ENCODE data around the gene KDM4C.

Gene KDM4C

DNA sequence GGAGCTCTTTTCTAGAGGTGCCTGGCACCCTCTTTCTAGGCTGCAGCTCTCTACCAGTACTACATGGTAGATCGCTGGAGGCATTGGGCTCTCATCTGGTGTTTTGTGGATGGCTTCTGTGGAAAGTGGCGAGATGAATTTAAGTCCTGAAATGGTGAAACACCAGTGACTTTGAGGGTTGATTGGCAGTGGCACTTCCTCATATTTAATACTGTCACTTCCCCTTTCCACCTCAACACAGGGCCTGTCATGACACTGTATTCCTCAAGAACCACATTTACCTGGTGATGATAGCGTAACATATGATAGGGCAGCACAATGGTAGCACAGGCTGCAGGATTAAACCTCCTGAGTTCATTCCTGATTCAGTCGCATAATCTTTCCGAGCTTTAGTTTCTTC lies 132.1 kb downstream of the KDM4C start:
- in situ Hi-C loops (cut with HindIII; ENCODE audit: low pct_ligation_motif_present, low sequenced_read_pairs), result no loop called here
- Histone ChIP-seq H3K4me3 (ENCODE audit: low read depth, low read length) (no peak overlapping the region), H3K27me3 (replicated peaks) (no peaks in the 10 kb centered on the region), H3K27ac (no peak overlapping the region), H3K36me3 (replicated peaks) (no peaks in the 10 kb centered on the region)
- no peak for DNase-seq
- TF ChIP-seq, protein P1, sequence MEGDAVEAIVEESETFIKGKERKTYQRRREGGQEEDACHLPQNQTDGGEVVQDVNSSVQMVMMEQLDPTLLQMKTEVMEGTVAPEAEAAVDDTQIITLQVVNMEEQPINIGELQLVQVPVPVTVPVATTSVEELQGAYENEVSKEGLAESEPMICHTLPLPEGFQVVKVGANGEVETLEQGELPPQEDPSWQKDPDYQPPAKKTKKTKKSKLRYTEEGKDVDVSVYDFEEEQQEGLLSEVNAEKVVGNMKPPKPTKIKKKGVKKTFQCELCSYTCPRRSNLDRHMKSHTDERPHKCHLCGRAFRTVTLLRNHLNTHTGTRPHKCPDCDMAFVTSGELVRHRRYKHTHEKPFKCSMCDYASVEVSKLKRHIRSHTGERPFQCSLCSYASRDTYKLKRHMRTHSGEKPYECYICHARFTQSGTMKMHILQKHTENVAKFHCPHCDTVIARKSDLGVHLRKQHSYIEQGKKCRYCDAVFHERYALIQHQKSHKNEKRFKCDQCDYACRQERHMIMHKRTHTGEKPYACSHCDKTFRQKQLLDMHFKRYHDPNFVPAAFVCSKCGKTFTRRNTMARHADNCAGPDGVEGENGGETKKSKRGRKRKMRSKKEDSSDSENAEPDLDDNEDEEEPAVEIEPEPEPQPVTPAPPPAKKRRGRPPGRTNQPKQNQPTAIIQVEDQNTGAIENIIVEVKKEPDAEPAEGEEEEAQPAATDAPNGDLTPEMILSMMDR (IDR thresholded peaks at IDR 0.05; ENCODE audit: low read depth, low read length, missing control alignments), result no peak

DNA sequence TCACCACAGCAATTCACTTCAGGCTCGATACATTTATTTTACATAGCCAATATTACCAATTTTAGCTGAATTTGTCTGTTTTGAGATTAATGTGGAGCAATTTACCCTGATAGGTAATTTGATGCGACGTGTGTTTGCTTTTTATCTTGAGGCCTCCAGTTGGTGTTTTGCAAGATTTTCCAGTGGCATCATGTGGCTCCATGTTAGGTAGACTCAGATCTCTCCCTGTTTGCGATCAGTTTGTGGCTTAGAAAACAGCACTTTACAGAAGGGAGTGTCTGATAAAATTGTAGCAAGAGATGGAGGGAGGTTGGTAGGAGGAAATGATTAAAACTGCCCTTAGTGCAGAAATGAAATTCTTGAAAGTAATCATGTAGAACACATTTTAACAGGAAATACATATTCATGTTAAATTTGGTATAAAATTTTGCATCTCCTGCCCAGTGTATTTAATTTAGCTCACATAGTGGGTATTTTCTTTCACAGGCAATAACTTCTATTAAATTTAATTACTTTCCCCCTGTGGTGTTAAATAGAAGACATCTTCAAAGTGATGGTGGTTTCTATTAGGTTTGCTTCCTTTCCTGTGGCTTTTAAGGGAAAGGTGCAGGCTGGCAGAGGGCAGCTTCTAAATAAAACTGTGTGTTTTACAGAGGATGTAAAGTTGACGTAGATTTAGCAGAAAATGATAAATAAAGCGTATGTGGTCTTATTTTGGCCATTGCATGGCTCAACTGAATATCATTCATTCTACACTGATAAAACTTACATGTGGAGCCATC lies 135.8 kb downstream of the KDM4C start:
- in situ Hi-C loops (cut with HindIII; ENCODE audit: low pct_ligation_motif_present, low sequenced_read_pairs), result no loop called here
- TF ChIP-seq, protein P1 (IDR thresholded peaks at IDR 0.05; ENCODE audit: low read depth, low read length, missing control alignments), result no peak
- no peak for DNase-seq
- no peak overlapping the region for H3K4me3 ChIP-seq (ENCODE audit: low read depth, low read length)
- no peaks in the 10 kb centered on the region for H3K36me3 ChIP-seq (replicated peaks)
- H3K27me3 ChIP-seq (replicated peaks), result no peaks in the 10 kb centered on the region
- H3K27ac ChIP-seq, result no peak overlapping the region

DNA sequence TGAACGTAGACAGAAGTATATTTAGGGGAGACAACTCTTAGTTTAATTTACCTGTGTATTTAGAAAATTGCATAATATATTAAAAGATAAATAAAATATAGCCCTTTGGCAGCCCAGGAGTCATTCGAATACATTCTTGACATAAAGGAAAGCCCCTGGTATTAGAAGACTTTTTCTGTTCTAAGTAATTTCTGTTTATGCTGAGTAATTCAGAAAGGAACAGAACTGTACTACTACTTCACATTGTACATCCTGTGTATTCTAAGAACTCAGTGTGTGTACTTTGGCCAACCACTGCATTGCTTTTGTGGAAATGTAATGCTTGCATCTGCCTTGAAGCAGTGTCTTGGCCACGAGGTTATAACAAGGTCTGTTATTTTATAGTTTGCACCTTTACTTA lies 136.4 kb downstream of the KDM4C start:
- in situ Hi-C loops (cut with HindIII; ENCODE audit: low pct_ligation_motif_present, low sequenced_read_pairs), result no loop called here
- no peaks in the 10 kb centered on the region for H3K36me3 ChIP-seq (replicated peaks)
- H3K4me3 ChIP-seq (ENCODE audit: low read depth, low read length), result no peak overlapping the region
- no peak for DNase-seq
- H3K27me3 ChIP-seq (replicated peaks), result no peaks in the 10 kb centered on the region
- TF ChIP-seq, protein P1 (IDR thresholded peaks at IDR 0.05; ENCODE audit: low read depth, low read length, missing control alignments), result no peak
- H3K27ac ChIP-seq, result no peak overlapping the region

DNA sequence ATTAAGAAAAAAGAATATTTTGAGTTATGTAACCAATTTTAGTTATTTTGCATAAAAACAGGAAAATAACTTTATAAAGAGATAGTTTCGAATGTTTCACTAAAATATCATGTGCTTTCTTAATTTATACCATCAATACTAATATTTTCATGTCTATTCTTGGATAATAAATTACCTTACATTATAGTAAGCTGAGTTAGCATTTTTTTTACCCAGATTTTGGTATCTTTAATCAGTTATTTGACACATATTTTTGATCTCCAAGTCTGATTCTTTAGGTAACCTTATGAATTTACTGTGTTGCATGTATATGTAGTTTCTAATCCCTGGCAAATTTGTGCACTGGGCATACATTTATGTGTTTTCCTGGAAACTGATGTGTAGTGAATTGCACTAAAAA lies 138.0 kb downstream of the KDM4C start:
- Histone ChIP-seq H3K4me3 (ENCODE audit: low read depth, low read length) (no peak overlapping the region), H3K36me3 (replicated peaks) (no peaks in the 10 kb centered on the region), H3K27ac (no peak overlapping the region), H3K27me3 (replicated peaks) (no peaks in the 10 kb centered on the region)
- TF ChIP-seq, protein P1 (IDR thresholded peaks at IDR 0.05; ENCODE audit: low read depth, low read length, missing control alignments), result no peak
- DNase-seq, result no peak
- in situ Hi-C loops (cut with HindIII; ENCODE audit: low pct_ligation_motif_present, low sequenced_read_pairs), result no loop called here

DNA sequence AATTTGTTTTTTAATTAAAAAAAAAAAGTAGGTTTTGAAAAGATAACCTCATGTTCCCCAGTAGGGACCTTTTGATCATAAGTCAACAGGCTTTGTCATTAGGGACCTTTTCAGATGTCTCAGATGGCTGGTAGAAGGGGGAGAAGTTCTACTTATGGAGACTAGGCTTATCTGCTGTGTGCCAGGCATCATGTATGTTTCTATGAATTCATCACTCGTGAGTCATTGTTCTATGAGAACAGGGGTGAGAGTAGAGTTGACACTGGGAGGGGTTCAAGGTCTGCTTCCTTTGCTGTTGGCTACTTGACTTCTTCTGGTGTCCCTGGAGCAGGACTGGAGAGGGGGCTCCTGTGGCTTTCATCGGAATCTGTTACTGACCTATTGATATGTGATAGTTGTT lies 138.8 kb downstream of the KDM4C start:
- in situ Hi-C loops (cut with HindIII; ENCODE audit: low pct_ligation_motif_present, low sequenced_read_pairs), result no loop called here
- Histone ChIP-seq H3K4me3 (ENCODE audit: low read depth, low read length) (no peak overlapping the region), H3K36me3 (replicated peaks) (no peaks in the 10 kb centered on the region), H3K27ac (no peak overlapping the region), H3K27me3 (replicated peaks) (no peaks in the 10 kb centered on the region)
- DNase-seq, result peak; percentile 24
- TF ChIP-seq, protein P1 (IDR thresholded peaks at IDR 0.05; ENCODE audit: low read depth, low read length, missing control alignments), result no peak

All from brain microvascular endothelial cell (primary cell).